Stimulated activated CD4-positive, alpha-beta T cell treated with anti-CD3 and anti-CD28 coated beads, Interleukin-12 subunit alpha, Interleukin-12 subunit beta, amount 100 ng/mL, for 48 hours (primary cell): ENCODE measurements around the gene NUP54.

Experiments
- DNase-seq, 3 donors: peaks; one replicate each; pipeline ENCODE4 v3.0.0-alpha.2; 2020; ENCODE audit warnings: low read depth in 2 of 3, low spot score in 1 of 3

NUP54 gene

GRCh38 chr4:76148142-76148865, at the start of gene NUP54:
NUP54 (minus strand) TSS chr4:76148397; CDS start chr4:76148374, 23 bp downstream.
- peak; percentile 93 to 97 (median 94) for DNase-seq

- DNase-seq: no peak
Observed at GRCh38 chr4:76197031-76197743, 49.0 kb upstream of the NUP54 start.

GRCh38 chr4:76196376-76196775, 48.2 kb upstream of the NUP54 start:
- DNase-seq: no peak

GRCh38 chr4:76195326-76195725, 47.1 kb upstream of the NUP54 start:
- DNase-seq: no peak

- DNase-seq: no peak
Observed at GRCh38 chr4:76194325-76194724, 46.1 kb upstream of the NUP54 start.

- DNase-seq: no peak
Observed at GRCh38 chr4:76192236-76192635, 44.0 kb upstream of the NUP54 start.

GRCh38 chr4:76188557-76188956, 40.4 kb upstream of the NUP54 start:
- no peak for DNase-seq

GRCh38 chr4:76188149-76188548, 40.0 kb upstream of the NUP54 start:
- DNase-seq: no peak

GRCh38 chr4:76187152-76187551, 39.0 kb upstream of the NUP54 start:
- DNase-seq: no peak

GRCh38 chr4:76182463-76182862, 34.3 kb upstream of the NUP54 start:
- DNase-seq: no peak

GRCh38 chr4:76179398-76180318, 31.5 kb upstream of the NUP54 start:
- peak; percentile 67 to 81 (median 75) for DNase-seq

- no peak for DNase-seq
Observed at GRCh38 chr4:76178296-76178695, 30.1 kb upstream of the NUP54 start.

- no peak for DNase-seq
Observed at GRCh38 chr4:76177709-76178108, 29.5 kb upstream of the NUP54 start.

- no peak for DNase-seq
Observed at GRCh38 chr4:76175336-76175735, 27.1 kb upstream of the NUP54 start.

- DNase-seq: no peak
Observed at GRCh38 chr4:76174216-76174615, 26.0 kb upstream of the NUP54 start.

GRCh38 chr4:76168688-76169087, 20.5 kb upstream of the NUP54 start:
- DNase-seq: no peak

GRCh38 chr4:76166480-76166879, 18.3 kb upstream of the NUP54 start:
- no peak for DNase-seq

GRCh38 chr4:76160355-76160754, 12.2 kb upstream of the NUP54 start:
- no peak for DNase-seq

- DNase-seq: no peak
Observed at GRCh38 chr4:76156635-76157034, 8.4 kb upstream of the NUP54 start.

GRCh38 chr4:76155979-76156378, 7.8 kb upstream of the NUP54 start:
- no peak for DNase-seq

GRCh38 chr4:76153356-76153755, 5.2 kb upstream of the NUP54 start:
- no peak for DNase-seq
